Middle frontal gyrus (tissue), 1 donor: ENCODE results near the gene FRMD4B.
"Not testable (repeated sequence)": the region's sequence is repeated elsewhere in the genome, so short reads cannot be mapped to it uniquely, and the experiment has no call there.

Experiments used
- DNase-seq: peaks from one replicate; pipeline ENCODE4 v3.0.0-alpha.2; 2015; ENCODE audit warnings: low spot score; ENCODE audit errors: extremely low spot score

Gene FRMD4B

DNA sequence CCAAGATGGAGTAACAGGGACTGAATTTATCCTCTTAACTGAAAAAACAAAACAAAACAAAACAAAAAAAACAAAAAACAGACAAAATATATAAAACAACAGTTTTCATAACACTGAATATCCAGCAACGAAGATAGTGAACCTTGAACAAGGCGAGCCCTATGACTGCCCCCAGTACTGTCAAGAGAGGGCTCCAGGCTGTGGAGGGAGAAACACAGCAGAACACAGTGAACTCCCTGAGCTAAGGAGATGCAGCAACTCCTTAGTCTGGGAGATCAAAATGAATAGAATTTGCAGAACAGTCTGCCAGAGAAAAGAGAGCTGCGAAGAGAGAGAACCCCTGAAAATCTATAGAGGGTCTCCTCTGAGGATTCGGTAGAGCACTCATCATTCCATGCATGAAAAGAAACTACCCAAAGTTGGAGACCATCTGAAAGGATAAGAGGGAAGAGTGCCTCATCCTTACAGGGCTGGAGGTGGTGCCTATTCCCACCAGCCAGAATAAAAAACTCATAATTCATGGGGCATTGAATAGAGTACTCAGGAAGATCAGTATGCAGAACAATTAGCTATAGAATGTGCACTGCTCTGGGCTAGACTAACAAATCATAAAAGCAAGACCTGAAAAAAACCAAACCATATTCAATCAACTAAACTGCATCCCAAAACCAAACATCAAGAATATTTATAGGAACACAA lies 101.8 kb downstream of the FRMD4B start:
- DNase-seq: no peak

DNA sequence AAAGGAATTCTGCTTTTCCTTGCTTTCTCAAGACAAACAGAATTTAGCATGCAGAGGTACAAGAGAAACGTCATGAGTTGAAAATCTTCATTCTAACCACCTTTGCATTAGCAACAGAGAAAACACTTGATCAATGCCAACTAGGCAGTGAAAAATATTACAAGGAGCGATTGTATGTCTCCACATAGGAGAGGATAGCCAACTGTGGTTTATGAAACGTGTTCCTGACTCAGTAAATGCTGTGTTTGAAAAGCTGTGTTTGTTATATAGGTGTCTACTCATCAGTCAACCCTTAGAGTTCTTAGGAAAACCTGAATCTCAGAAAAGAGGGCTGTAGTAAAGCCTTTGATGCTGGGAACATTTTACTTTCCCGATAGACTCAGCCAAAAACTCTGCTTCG lies 102.4 kb downstream of the FRMD4B start:
- DNase-seq: no peak

DNA sequence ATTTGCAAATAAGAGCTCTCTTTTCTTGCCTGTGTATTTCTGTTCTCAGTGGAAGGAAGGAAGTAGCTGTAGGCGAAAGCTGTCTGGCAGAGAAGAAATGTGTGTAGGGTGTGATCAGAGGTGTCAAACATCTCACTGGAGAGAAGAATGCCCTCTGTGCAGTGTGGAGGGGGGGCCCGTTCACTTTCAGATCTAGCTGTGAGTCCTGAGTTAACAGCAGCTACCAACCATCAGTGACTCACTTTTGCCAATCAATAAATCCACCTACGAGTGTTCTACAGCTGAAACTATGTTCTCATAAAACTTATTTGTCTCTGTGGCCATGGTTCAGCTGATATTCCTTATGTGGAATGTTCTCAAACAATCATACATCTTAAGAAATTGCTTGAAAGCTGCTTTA lies 103.7 kb downstream of the FRMD4B start:
- DNase-seq: no peak

DNA sequence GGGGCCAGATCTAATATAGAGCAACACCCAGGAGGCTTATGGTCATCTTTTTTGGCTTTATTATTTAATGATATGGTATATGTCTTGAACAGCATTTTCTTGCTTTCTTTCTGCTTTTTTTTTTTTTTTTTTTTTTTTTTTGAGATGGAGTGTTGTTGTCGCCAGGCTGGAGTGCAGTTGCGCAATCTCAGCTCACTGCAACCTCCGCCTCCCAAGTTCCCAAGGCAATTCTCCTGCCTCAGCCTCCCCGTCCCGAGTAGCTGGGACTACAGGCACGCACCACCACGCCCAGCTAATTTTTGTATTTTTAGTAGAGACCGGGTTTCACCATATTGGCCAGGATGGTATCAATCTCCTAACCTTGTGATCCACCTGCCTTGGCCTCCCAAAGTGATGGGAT lies 108.5 kb downstream of the FRMD4B start:
- not testable (repeated sequence) for DNase-seq

DNA sequence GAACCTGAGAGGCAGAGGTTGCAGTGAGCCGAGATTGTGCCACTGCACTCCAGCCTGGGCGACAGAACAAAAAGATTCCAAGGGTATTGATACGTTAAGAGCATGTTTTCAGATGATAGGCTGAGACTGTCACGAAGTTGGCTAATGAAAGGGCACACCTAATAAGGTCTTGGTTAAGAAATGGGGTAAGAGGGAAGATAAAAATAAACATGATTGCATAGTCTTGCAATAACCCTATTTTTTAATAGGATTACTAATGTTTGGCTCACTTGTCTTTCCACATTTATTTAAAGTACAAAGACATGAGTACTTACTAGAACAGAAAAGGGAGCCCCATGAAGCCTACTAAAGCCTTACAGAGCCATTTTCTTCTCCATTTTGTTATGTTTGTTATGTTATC lies 109.0 kb downstream of the FRMD4B start:
- no peak for DNase-seq

DNA sequence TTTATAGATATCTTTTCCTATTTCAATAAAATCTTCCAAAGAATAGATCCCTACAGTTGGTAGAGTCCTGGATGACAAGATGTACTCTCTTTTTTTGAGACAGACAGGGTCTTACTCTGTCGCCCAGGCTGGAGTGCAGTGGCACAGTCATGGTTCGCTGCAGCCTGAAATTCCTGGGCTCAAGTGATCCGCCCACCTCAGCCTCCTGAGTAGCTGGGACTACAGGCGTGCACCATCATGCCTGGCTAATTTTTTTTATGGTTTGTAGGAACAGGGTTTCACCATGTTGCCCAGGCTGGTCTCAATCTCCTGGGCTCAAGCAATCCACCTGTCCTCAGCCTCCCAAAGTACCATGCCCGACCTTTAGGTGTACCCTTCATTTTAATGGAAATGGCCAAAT lies 109.7 kb downstream of the FRMD4B start:
- DNase-seq: not testable (repeated sequence)

DNA sequence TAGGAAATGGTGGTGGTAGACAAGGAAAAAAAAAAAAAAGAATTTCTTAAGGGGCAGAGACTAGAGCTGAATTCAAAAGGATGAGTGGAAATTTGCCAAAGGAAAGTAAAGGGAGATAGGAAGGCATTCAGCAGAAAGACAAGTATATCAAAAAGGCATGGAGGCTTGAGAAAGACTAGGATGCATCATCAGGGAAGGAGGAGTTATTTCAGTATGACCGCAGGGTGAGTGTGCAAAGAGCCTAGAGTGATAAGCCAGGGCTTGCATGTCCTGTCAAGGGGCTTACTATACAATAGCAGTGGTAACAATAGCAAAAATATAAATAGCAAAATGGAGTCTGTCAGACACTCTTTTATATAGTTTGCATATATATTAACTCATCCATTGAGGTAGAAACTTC lies 112.0 kb downstream of the FRMD4B start:
- DNase-seq: no peak

DNA sequence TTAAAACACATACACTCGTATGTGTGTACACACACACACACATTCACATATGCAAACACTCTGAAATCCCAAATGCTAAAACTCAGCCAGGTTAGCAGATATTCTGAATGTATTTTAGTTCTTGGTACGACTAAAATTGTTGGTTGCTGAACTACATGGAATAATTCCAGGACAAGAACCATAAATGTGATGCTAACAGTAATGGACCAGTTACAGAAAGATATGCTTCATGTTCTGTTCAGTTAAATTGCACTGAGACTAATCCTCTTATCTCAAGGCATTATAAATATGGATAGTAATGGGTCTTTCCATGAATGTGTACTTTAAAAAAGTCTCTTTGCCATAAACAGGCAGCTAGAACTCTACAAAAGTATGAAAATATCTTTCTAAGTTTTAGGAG lies 113.3 kb downstream of the FRMD4B start:
- DNase-seq: no peak

DNA sequence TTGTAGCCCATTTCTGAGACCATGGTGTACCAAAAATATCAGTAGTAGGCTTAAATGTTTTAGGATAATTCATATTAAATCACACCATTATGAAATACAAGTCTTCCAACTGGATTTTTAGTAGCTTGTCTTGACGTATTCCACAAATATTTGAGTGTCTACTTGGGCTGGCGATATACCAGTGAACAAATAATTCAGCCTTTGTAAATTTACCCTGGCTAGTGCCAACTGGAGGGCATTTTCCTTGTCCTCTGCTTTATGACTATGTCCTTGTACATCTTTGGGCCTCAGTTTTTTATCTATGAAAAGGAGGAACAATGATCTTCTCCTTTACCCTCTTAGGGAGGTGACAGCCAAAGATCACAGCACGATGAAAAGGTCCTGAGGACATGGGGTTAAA lies 114.8 kb downstream of the FRMD4B start:
- DNase-seq: no peak

DNA sequence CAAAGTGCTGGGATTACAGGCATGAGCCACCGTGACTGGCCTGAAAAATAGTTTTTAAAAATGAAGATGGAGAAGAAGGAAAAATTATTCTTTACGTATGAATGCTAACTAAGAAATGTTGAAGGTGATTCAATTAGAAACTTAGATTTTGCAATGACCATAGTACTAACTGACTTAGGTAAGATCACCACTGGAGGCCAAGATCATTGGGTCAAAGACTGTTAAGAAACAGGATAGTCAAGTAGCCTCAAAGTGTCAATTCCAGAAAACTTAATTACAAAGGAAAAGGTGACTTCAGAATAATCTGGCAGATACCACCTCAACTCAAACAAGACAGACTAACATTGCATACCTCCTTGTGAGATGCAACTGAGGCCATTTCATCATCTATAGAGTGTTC lies 119.3 kb downstream of the FRMD4B start:
- DNase-seq: no peak

DNA sequence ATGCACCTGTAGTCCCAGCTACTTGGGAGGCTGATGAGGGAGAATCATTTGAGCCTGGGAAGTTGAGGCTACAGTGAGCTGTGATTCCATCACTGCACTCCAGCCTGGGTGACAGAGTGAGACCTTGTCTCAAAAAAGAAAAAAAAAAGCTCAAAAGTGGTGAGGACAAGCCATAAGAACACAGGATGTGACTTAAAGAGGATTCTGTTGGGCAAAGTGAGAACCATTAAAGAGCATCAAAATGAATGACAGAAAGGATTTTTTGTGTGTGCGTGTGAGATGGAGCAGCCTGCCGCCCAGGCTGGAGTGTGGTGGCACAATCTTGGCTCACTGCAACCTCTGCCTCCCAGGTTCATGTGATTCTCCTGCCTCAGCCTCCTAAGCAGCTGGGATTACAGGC lies 119.8 kb downstream of the FRMD4B start:
- DNase-seq: not testable (repeated sequence)

DNA sequence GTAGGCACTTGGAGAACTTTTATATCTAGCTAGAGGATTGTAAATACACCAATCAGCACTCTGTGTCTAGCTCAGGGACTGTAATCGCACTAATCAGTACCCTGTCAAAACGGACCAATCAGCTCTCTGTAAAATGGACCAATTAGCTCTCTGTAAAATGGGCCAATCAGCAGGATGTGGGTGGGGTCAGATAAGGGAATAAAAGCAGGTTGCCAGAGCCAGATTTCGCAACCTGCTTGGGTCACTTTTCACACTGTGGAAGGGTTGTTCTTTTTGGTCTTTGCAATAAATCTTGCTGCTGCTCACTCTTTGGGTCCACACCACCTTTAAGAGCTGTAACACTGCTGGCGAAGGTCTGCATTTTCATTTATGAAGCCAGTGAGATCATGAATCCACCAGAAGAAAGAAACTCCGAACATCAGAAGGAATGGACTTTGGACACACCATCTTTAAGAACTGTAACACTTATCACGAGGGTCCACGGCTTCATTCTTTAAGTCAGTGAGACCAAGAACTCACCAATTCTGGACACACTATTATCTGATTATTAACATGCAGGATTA lies 125.0 kb downstream of the FRMD4B start:
- not testable (repeated sequence) for DNase-seq

DNA sequence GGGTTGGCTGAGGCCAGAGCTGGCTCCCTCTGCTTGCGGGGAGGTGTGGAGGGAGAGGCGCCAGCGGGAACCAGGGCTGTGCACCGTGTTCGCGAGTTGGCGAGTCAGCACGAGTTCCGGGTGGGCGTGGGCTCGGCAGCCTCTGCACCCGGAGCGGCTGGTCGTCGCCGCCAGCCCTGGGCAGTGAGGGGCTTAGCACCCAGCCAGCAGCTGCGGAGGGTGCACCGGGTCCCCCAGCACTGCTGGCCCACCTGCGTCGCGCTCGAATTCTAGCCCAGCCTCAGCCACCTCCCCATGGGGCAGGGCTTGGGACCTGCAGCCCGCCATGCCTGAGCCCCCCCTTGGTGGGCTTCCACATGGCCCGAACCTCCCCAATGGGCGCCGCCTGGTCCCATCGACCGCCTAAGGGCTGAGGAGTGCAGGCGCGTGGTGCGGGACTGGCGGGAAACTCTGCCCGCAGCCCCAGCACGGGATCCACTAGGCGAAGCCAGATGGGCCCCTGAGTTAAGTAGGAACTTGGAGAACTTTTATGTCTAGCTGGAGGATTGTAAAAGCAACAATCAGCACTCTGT lies 125.6 kb downstream of the FRMD4B start:
- DNase-seq: no peak

DNA sequence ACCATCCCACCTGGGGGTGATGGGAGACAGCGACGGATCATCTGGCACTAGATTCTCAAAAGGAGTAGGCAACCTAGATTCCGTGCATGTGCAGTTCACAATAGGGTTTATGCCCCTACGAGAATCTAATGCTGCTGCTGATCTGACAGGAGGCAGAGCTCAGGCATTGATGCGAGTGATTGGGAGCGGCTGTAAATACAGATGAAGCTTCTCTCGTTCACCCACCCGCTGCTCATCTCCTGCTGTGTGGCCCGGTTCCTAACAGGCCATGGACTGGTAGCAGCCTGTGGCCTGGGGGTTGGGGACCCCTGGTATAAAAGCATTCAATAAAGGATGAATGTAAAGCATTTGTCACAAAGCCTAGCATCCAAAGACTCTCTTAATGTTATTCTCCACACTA lies 126.8 kb downstream of the FRMD4B start:
- DNase-seq: no peak

DNA sequence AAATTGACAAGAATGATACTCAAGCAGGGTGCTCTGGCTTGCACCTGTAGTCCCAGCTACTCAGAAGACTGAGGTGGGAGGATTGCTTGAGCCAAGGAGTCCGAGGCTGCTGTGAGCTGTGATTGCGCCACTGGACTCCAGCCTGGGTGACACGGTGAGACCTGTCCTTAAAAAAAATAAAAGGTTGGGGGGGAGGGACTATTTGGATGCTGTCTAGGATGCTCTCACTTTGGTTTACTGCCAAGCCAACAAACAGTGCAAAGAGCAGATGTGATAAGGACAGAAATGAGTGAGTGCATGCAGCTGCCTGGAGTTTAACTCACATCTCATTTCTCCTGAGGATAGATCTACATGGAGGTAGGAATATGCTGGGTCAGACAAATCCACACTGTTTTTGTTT lies 130.0 kb downstream of the FRMD4B start:
- no peak for DNase-seq

DNA sequence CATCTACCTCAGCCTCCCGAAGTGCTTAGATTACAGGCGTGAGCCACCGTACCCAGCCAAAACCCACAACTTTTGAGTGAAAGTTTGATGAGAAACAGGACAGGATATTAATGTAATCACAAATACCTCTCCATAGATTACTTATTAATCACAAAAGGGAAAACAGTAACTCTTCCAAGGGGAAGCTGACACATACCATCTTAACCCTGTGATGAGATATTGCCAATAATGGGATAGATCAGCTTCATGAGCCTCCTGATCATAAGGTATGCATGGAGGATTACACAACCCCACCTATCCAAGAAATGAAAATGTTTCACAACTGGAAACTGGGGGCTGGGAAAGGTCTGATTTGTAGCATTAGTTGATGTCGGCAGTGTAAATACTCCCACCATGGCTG lies 131.5 kb downstream of the FRMD4B start:
- DNase-seq: no peak

DNA sequence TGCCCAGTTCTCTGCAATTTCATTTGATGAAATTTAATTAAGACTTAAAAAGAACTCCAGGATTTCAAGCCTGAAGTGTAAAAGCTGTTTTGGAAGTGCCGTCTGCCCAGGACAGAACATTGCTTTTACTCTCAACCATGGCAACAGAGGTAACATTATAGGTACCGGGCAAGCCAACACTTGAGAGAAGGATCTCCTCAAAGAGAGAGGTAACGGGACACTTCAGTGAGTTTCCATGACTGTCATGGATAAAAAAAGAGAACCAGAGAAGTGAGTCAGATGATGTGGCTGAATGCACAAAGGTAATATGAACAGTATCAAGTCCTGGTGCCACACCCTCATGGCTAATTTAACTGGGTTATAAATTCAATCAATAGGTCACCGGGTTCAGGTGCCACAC lies 133.3 kb downstream of the FRMD4B start:
- DNase-seq: no peak

DNA sequence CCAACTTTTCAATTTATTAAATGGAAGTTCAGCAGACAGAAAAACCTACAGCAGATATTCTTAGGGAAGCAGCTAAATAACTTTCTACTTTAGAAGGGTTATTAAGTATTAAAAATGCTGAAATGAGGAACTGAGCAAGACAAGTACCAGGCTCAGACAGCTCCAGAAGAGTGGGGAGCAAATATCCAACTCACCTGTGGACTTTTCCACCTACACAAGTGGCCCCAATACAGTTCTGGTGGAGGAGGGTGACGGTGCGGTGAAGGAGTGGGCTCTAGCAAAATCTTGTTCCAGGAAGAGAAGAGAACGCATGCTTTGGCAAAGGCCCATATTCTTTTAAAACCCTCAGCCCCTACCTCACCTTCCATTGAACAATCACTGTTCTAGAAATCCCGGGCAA lies 133.7 kb downstream of the FRMD4B start:
- no peak for DNase-seq

DNA sequence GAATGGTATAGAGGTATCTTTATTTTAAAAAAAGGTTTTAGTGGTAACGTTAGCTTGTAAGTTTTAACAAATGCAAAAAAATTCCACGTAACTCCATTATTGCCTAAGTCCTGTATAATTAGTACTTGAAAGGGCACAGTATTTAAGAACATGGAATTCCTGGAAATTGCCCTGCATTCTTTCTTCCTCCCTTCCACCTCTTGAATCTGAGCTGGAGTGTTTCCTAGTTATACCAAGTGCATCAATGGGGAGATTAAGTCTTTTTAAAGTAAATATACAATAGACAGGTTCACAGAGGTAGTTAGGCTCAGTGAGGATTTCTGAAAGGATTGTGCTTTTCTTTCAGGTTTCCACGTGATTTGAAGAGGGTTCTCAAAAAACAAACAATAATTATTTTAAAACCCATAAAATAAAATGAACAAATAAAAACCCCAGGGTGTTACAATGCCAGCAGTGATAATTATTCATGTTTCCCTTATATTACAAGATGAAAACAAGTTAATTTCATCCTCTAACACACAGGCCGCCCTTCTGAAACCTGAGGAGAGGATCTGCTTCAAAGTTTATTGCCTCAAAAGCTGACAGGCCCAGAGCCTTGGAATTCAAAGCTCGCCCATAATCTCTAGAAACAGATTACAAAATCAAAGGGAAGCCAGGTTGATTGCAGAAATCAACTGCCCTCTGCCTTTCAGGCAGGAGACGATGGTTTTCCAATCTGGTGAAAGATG lies 134.6 kb downstream of the FRMD4B start:
- no peak for DNase-seq

DNA sequence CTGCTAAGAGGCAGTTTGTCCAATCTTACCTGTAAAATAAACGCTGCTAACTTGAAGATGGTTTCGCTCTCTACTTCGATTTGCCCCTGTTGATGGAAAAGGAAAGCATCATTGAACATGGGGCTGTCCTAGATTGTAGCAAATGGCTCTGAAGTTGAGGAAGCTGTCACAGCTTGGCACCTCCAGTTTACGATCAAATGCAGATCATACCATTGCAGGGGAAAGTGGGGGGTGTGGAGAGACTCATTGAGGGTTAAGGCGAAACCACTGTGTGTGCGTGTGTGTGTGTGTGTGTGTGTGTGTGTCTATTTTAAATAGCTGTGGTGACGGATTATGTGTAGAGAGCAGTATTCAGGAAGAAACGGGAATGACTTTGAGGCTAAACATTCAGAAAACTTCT lies 135.9 kb downstream of the FRMD4B start:
- no peak for DNase-seq

DNA sequence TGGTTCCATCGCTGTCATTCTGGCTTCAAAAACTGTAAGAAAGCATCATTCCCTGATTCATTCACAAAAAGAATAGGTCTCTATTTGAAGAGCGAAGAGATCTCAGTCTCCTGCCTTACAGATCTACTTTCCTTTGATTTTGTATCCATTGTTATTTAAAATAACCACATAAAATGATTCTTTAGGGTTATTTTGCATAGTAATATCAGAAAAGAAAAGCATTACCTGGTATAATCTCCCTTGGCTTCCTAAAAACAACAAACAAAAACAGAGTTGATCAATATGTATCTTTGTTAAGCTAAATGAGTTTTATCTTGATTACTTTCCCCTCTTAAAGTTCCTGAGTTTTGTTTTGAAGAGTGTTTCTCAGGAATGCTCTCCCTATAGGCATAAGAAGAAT lies 136.9 kb downstream of the FRMD4B start:
- DNase-seq: no peak

DNA sequence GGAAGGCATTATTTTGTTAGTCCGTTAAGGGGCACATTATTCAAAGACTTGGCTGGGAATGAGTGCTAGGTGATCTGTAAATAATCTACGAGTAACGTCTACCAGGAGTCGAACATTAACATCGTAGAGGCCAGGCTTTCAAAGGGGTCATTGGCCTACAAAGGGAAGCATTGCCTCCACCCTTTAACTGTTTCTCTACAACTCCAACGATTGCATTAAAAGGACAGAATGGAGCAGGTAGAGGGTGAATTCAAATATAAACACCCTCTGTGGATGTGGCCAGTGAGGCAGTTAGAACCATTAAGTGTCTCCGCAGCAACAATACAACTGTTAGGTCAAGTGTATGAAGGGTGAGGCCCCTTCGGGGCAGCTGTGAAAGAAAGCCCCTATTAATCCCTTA lies 137.5 kb downstream of the FRMD4B start:
- DNase-seq: no peak

DNA sequence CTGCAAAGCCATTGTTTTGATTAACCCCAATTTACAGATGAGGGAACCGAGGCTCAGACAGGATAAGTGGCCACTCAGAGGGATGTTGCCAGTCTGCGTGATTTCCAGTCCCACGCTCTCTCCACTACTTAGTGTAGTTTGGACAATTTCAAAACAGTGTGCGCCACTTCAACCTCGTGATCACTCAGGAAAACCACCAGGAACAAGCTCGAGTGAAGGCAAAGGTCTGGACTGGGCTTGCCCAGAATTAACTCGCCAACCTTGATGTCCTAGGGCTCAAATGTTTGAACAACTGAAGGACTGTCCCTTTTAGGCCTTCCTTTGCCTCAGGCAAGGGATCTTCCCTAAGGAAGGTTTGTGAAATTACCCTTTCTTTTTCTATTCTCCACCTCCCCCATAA lies 139.3 kb downstream of the FRMD4B start:
- DNase-seq: no peak
